K562 (cell line): ENCODE data around the gene MFAP5.

Experiments used
- CTCF ChIP-seq, 3 experiments: IDR thresholded peaks in 2 of 3; conservative IDR thresholded peaks in 1 of 3; 2 replicates each; pipeline ENCODE4 v1.5.1; 2011 to 2012; ENCODE audit warnings: low read length in 3 of 3, mild to moderate bottlenecking in 3 of 3, control low read depth in 2 of 3, improper control_type of control experiment in 1 of 3, inconsistent platforms in 1 of 3, low read depth in 1 of 3, mixed read lengths in 1 of 3, moderate library complexity in 1 of 3; ENCODE audit not compliant: insufficient read depth in 2 of 3
- E2F5 ChIP-seq: sonication (generic); formaldehyde crosslinking; IDR thresholded peaks from 2 replicates; pipeline ENCODE4 v1.8.0; 2022; ENCODE audit warnings: mild to moderate bottlenecking, missing genetic modification reagents
- EP300 ChIP-seq: IDR thresholded peaks from 2 replicates; pipeline ENCODE4 v1.6.1; 2012; ENCODE audit warnings: low read length, improper control_type of control experiment
- KDM1A ChIP-seq, 2 experiments: fragments of 450-650 bp; IDR thresholded peaks; 2 replicates each; pipeline ENCODE4 v1.6.1; 2016; ENCODE audit warnings: mild to moderate bottlenecking in 2 of 2
- POLR3G ChIP-seq: IDR thresholded peaks from 2 replicates; pipeline ENCODE4 v1.6.1; 2011; ENCODE audit not compliant: insufficient read length, insufficient replicate concordance; ENCODE audit errors: extremely low read depth

- TF ChIP-seq EP300 (no peak), CTCF (IDR thresholded peaks at IDR 0.05 in 2 of 3, conservative IDR thresholded peaks at IDR 0.05 in 1 of 3; ENCODE audit: insufficient read depth in 2 of 3, low read depth in 1 of 3, low read length in 3 of 3) (no peak), E2F5 (CRISPR knock-in tag) (no peak), KDM1A (IDR thresholded peaks at IDR 0.05) (no peak), POLR3G (no peak)
Measured at GRCh38 chr12:8612629-8613028, 50.0 kb downstream of the MFAP5 start, which contains the start of gene AICDA.
